ENCODE measurements around the gene DHDDS.

DNA sequence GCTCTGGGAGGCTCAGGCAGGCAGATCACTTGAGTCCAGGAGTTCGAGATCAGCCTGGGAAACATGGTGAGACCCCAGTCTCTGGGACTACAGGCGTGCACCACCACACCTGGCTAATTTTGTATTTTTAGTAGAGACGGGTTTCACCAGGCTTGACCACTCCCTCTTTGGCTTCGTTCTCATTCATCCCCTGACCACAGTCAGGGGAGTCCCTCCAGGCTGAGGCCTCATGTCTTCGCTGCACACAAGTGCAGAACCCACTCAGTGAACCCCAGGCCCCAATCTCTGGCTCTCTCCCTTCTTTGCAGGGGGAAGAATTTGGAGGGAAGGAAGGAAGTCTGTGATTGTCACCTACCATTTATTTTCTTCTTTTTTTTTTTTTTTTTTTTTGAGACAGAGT is 88.2 kb downstream of the DHDDS start:
- TF ChIP-seq, protein P1, sequence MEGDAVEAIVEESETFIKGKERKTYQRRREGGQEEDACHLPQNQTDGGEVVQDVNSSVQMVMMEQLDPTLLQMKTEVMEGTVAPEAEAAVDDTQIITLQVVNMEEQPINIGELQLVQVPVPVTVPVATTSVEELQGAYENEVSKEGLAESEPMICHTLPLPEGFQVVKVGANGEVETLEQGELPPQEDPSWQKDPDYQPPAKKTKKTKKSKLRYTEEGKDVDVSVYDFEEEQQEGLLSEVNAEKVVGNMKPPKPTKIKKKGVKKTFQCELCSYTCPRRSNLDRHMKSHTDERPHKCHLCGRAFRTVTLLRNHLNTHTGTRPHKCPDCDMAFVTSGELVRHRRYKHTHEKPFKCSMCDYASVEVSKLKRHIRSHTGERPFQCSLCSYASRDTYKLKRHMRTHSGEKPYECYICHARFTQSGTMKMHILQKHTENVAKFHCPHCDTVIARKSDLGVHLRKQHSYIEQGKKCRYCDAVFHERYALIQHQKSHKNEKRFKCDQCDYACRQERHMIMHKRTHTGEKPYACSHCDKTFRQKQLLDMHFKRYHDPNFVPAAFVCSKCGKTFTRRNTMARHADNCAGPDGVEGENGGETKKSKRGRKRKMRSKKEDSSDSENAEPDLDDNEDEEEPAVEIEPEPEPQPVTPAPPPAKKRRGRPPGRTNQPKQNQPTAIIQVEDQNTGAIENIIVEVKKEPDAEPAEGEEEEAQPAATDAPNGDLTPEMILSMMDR (conservative IDR thresholded peaks at IDR 0.05 in 1 of 2, IDR thresholded peaks at IDR 0.05 in 1 of 2; ENCODE audit: extremely low read depth in 1 of 2, insufficient read depth in 1 of 2, low read depth in 1 of 2, low read length in 2 of 2): no peak
- no peak for TF ChIP-seq EZH2 (IDR thresholded peaks at IDR 0.05; ENCODE audit: borderline replicate concordance, low read length)

Measured in mammary epithelial cell (primary cell).